Activated T-helper 17 cell treated with anti-CD3 and anti-CD28 coated beads, Interleukin-2, amount 50 U/mL, for 72 hours (primary cell): ENCODE results near the gene ANGPTL4. TPM values are rescaled to one million over a fixed set of nuclear protein-coding genes. Genes with fewer than 3 reads are reported as not detected.
A peak's percentile ranks its signal among the peaks of the same experiment; 100 is the strongest.
"Not testable (repeated sequence)": the region's sequence is repeated elsewhere in the genome, so short reads cannot be mapped to it uniquely, and the experiment has no call there.

Experiments used
- ATAC-seq: fragments of 150-1000 bp; cut with Tn5 transposase; replicated peaks from 2 replicates; pipeline ENCODE4 v1.10.0; 2021; ENCODE audit warnings: mild to moderate bottlenecking, moderate library complexity
- H3K27ac Mint-ChIP-seq: one replicate; pipeline ENCODE4 v1.8.0; 2022; ENCODE audit warnings: mixed read lengths
- H3K27me3 Mint-ChIP-seq: one replicate; pipeline ENCODE4 v1.8.0; 2022; ENCODE audit warnings: mixed read lengths
- H3K36me3 Mint-ChIP-seq: one replicate; pipeline ENCODE4 v1.8.0; 2022; ENCODE audit warnings: low read depth, mild to moderate bottlenecking, mixed read lengths
- H3K4me1 Mint-ChIP-seq: one replicate; pipeline ENCODE4 v1.8.0; 2022; ENCODE audit warnings: mixed read lengths
- H3K4me3 Mint-ChIP-seq: one replicate; pipeline ENCODE4 v1.8.0; 2022; ENCODE audit warnings: mild to moderate bottlenecking, mixed read lengths
- H3K9me3 Mint-ChIP-seq: one replicate; pipeline ENCODE4 v1.8.0; 2022; ENCODE audit warnings: mixed read lengths
- total RNA-seq, 2 donors: library from RNA; stranded (reverse); gene quantifications; one replicate each; pipeline ENCODE4 v1.2.3, GENCODE V29; 2022

The ANGPTL4 gene
- total RNA-seq, 2 donors from 2014 or later, result 4.8 to 120 TPM

DNA sequence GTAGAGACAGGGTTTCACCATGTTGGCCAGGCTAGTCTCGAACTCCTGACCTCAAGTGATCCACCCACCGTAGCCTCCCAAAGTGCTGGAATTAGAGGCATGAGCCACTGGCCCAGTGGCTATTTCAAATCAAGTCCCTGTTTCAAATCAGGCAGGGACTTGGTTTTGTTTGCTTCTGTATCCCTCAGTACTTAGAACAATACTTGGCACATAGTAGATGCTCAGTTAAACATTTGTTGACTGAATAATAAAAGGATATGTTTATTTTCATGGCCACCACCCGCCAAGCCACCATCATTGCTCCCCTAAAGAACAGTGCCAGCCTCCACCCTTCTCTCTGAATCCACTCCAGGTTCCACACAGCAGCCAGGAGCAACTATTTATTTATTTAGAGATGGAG, 38.5 kb upstream of the ANGPTL4 start:
- H3K27ac Mint-ChIP-seq, result no peak overlapping the region

DNA sequence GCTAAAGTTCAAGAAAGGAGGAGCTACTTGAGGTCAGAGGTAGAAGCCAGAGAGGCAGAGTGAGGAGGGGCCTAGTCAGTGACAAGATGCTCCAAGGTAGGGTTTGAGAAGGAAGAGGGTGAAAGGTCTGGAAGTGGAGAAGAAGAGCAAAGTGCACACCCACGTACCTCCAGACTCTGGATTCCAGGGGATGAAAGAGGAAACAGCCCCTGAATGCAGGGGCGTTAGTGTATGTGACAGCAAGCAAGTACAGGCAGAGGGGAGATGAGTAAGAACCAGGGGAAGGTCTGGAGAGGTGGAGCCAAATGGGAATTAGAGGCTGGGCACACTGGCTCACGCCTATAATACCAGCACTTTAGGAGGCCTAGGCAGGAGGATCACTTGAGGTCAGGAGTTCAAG, 34.0 kb upstream of the ANGPTL4 start:
- Mint-ChIP-seq H3K4me3 (no peak overlapping the region), H3K4me1 (peaks cover 6% of the 10 kb centered on the region), H3K27ac (peak overlapping the region; percentile 32)

More for the DNA sequence above, 38.5 kb upstream of the ANGPTL4 start:
- no peak overlapping the region for H3K4me3 Mint-ChIP-seq
- ATAC-seq, result no peak
- H3K4me1 Mint-ChIP-seq, result peaks cover 6% of the 10 kb centered on the region
- no peaks in the 10 kb centered on the region for H3K27me3 Mint-ChIP-seq
- peaks cover 38% of the 10 kb centered on the region for H3K36me3 Mint-ChIP-seq
- H3K9me3 Mint-ChIP-seq, result no peaks in the 10 kb centered on the region

DNA sequence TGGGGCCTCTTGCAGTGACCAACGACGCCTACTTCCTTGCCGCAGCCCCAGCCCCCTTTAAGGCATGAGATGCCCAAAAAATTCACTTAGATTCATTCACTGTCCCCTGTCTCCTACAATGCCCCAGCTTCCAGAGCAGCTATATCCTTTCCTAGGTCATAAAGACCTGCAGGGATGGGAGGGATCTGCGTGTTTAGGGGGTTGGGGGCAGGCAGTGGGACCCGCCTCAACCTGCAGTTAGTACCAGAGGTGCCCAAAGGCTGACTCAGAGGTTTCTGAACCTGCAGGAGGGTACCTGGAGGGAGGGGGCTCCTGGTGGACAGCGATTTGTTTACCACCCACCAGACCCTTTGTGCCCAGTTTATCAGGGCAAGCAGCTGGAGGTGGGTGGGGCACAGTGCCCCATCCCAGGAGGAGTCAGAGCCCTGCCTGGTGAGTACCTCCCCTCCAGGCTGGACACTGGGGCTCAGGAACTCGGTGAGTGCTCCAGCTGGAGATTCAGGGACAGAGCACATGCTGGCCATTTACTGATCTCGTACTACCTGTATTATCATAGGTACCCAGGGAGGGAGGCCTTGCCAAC, 32.6 kb upstream of the ANGPTL4 start:
- Mint-ChIP-seq H3K36me3 (no peaks in the 10 kb centered on the region), H3K27ac (no peak overlapping the region), H3K27me3 (peaks cover 4% of the 10 kb centered on the region), H3K9me3 (no peaks in the 10 kb centered on the region), H3K4me1 (peaks cover 6% of the 10 kb centered on the region), H3K4me3 (no peak overlapping the region)
- no peak for ATAC-seq

More for the DNA sequence above, 34.0 kb upstream of the ANGPTL4 start:
- Mint-ChIP-seq H3K9me3 (no peaks in the 10 kb centered on the region), H3K27me3 (no peaks in the 10 kb centered on the region), H3K36me3 (no peaks in the 10 kb centered on the region)
- ATAC-seq, result no peak

DNA sequence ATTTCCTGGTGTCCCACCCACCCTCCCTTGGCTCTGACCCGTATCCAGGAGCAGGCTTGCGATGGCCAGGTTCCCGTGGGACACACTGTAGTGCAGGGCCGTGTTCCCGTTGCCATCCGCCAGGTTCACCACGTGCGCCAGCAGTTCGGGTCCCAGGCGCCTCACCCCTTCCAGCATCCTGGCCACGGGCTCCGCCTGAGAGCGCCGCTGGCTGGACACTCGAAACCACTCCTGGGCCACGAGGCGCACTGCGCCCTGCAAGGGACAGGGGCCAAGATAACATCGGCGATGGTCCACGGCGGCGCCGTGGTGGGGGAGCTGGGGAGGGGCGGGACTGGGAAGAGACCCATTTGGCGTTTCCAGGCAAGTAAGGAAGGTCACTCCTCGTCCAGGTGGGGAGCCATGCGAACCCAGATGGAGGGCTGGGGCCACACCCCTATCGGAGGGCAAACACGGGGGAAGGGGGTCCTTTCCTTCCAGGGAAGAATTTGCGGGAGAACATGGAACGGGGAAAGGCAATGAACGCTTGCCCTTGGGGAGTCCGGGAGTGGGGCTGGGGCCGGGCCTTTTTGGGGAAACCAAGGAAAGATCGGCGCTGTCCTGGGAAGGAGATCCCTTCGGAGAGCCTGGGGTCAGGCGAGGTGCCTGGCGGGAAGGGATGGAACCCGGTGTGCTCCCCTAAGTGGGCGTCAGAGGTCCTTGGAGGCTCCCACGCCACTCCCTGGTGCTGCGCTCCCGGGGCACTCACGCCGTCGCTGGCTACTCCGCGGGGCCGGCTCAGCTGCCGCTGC, 30.8 kb upstream of the ANGPTL4 start:
- H3K4me1 Mint-ChIP-seq, result peaks cover 6% of the 10 kb centered on the region
- no peaks in the 10 kb centered on the region for H3K9me3 Mint-ChIP-seq
- no peak overlapping the region for H3K27ac Mint-ChIP-seq
- ATAC-seq, result no peak
- peaks cover 10% of the 10 kb centered on the region for H3K27me3 Mint-ChIP-seq
- no peak overlapping the region for H3K4me3 Mint-ChIP-seq
- H3K36me3 Mint-ChIP-seq, result no peaks in the 10 kb centered on the region

DNA sequence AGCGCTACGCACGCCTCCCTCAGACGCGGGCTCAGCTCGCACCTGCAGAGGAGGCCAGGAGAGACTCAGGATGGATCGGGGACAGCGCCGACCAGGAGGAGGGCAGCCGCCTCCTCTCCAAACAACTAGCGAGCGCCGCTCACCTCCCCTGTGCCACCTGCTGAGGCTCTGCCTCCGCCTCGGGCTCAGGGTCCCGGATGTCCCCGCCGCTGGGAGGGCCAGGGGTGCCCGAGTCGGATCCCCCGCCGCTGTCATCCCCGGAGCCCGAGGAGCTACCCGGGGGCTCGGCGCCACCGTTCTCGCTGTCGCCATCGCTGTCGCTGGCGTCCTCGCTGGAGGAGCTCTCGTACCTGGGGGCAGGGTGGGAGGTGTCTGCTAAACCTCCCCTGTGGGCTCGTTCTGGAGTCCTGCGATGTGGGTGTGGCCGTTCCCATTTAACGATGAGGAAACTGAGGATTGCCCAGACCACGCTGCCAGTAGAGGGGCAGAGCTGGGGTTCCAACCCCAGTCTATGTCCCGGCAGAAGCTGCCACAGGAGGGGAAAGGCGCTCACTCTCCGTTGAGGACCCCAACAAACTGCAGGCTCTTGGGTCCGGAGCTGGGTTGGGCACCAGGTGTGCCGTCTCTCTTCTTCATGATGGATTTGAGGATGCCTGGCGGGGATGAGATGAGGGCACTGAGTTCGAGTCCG, 30.0 kb upstream of the ANGPTL4 start:
- no peak overlapping the region for H3K4me3 Mint-ChIP-seq
- no peaks in the 10 kb centered on the region for H3K9me3 Mint-ChIP-seq
- peaks cover 6% of the 10 kb centered on the region for H3K4me1 Mint-ChIP-seq
- peaks cover 12% of the 10 kb centered on the region for H3K27me3 Mint-ChIP-seq
- H3K36me3 Mint-ChIP-seq, result no peaks in the 10 kb centered on the region
- no peak overlapping the region for H3K27ac Mint-ChIP-seq
- ATAC-seq, result no peak

DNA sequence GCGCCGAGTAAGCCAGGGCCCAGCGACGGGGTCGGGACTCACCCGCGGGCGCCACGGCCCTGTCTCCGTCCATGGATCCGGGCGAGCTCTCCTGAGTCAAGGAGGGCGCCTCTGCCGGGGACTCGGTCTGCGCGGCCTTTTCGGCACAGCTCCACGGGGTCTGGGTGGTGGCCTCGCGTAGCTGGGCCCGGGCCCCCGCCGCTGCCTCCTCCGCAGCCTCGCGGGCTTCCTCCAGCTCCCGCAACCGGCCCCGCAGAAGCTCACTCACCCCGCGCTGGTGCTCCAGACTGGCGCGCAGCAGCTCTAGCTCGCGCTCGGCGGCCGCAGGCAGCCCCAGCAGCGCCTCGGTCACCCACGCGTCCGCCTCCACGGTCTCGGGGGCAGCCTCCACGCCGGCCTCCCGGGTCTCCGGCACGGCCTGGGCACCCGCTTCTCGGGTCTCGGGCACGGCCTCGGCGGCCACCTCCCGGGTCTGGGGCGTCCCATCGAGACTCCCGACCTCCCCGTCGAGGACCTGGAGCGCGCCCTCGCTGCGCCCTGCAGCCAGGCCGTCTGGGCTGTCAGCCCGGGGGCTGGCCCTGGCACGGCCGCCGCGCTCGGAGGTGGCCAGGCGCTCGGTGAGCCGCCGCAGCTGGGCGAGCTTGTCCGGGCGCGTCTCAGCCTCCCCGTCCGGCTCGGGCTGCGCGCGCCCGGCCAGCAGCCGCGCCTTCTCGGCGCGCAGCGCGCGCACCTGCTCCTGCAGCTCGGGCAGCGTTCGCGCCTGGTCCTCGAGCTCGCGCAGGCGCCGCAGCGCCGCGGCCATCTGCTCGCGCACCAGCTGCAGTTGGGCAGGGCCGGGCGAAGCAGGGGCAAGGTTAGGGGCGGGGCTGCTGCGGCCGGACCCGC, 29.3 kb upstream of the ANGPTL4 start:
- Mint-ChIP-seq H3K27ac (no peak overlapping the region), H3K36me3 (no peaks in the 10 kb centered on the region), H3K9me3 (no peaks in the 10 kb centered on the region), H3K4me3 (no peak overlapping the region), H3K4me1 (peaks cover 4% of the 10 kb centered on the region), H3K27me3 (peaks cover 12% of the 10 kb centered on the region)
- ATAC-seq, result peak; percentile 67

DNA sequence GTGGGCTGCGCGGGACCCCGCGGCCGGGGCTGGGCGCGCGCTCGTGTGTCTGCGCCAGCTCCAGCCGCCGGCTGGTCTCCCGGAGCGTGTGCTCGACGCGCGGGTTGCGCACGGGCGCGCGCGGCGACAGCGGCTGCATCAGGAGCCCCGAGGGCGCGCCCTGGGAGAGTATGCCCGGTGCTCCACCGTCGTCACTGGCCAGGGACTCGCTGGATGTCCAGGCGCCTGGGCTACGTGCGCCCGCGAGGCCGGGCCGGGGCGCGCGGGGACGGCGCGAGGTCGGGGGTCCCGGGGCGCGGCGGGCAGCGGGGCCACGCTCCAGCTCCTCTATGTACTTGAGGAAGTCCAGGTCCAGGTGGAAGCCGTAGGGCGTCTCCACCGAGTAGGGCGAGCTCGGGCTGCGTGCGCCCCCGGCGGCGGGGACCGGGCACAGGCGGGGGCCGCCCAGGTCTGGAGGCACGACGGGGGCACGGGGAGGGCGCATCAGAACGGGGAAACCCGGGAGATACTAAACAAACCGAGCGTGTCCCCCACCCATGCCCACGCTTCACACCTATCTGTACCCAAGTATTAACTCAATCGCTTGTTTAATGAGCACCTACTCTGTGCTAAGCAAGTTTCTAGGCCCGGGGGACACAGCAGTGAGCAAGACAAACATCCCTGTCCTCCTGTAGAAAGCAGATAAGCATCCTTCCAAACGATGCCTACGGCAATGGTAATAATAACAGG, 28.4 kb upstream of the ANGPTL4 start:
- H3K4me3 Mint-ChIP-seq, result peak overlapping the region; percentile 27
- ATAC-seq, result peak; percentile 63
- H3K27me3 Mint-ChIP-seq, result peaks cover 12% of the 10 kb centered on the region
- H3K27ac Mint-ChIP-seq, result no peak overlapping the region
- no peaks in the 10 kb centered on the region for H3K36me3 Mint-ChIP-seq
- no peaks in the 10 kb centered on the region for H3K4me1 Mint-ChIP-seq
- no peaks in the 10 kb centered on the region for H3K9me3 Mint-ChIP-seq

DNA sequence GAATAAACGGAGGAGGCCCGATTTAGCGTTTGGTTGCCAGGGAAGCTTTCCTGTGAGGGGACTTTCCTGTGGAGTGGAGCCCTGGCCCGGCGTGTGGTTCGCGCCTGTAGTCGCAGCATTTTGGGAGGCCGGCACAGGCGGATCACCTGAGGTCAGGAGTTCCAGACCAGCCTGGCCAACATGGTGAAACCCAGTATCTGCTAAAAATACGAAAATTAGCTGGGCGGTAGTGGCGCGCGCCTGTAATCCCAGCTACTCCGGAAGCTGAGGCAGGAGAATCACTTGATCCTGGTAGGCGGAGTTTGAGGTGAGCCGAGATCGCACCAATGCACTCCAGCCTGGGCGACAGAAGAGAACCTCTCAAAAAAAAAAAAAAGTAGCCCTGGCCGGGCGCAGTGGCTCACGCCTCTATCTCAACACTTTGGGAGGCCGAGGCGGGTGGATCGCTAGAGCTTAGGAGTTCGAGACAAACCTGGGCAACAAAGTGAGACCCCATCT, 27.8 kb upstream of the ANGPTL4 start:
- Mint-ChIP-seq H3K27ac (no peak overlapping the region), H3K36me3 (no peaks in the 10 kb centered on the region), H3K9me3 (no peaks in the 10 kb centered on the region), H3K4me3 (peak overlapping the region; percentile 27), H3K27me3 (peaks cover 12% of the 10 kb centered on the region), H3K4me1 (no peaks in the 10 kb centered on the region)
- ATAC-seq, result no peak

DNA sequence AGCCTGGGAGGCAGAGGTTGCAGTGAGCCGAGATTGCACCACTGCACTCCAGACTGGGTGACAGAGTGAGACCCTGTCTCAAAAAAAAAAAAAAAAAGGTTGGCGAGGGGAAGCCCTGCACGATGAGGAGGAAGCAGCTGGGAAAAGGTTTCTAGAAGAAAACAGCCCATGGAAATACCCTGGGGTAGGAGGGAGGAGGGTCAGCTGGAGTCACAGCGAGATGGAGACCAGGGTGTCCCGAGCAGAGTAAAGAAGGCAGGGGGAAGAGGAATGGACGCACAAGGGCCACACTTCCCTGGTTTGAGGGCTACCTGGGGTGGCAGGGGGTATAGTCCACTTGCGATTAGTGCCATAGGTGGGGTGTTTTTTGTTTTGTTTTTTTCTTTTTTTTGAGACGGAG, 27.3 kb upstream of the ANGPTL4 start:
- H3K4me3 Mint-ChIP-seq, result no peak overlapping the region
- no peak for ATAC-seq

DNA sequence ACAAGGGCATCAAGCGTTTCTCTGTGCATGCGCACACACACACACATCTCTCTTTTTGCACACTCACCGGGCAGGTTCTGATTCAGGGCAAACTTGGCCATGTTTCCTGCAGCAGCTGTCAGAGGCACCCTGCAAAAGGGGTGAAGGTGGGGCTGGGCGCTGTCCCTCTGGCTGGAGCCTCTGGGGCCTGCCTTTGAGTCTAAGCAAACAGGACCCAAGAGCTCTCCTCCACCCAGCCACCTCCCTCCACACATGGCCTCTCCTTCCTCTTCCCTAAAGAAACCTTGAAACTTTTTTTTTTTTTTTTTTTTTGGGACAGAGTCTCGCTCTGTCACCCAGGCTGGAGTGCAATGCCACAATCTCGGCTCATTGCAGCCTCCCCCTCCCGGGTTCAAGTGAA, 26.2 kb upstream of the ANGPTL4 start:
- Mint-ChIP-seq H3K4me3 (no peak overlapping the region), H3K4me1 (no peaks in the 10 kb centered on the region), H3K27ac (no peak overlapping the region), H3K36me3 (no peaks in the 10 kb centered on the region), H3K27me3 (peaks cover 12% of the 10 kb centered on the region), H3K9me3 (no peaks in the 10 kb centered on the region)
- ATAC-seq, result no peak

More for the DNA sequence above, 27.3 kb upstream of the ANGPTL4 start:
- H3K9me3 Mint-ChIP-seq, result no peaks in the 10 kb centered on the region
- no peak overlapping the region for H3K27ac Mint-ChIP-seq
- peaks cover 12% of the 10 kb centered on the region for H3K27me3 Mint-ChIP-seq
- H3K36me3 Mint-ChIP-seq, result no peaks in the 10 kb centered on the region
- H3K4me1 Mint-ChIP-seq, result no peaks in the 10 kb centered on the region

DNA sequence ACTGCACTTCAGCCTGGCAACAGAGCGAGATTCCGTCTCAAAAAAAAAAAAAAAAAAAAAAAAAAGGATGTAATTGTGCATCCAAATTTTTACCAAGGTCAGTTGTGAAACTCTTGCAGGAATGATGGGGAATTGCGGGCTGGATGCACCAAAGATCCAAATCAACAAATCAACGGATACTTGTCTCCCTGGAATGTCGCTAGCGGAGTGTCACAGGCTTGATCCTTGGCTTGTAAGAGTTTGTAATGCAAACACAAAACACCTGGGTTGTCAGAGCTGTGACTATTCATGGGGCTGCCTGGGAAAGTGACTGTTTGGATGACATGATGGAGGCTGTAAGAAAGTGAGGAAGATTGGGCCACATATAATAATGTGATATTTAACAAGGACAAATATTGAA, 25.1 kb upstream of the ANGPTL4 start:
- no peak overlapping the region for H3K4me3 Mint-ChIP-seq
- ATAC-seq, result no peak
- H3K27ac Mint-ChIP-seq, result no peak overlapping the region
- peaks cover 12% of the 10 kb centered on the region for H3K27me3 Mint-ChIP-seq
- peaks cover 4% of the 10 kb centered on the region for H3K4me1 Mint-ChIP-seq
- no peaks in the 10 kb centered on the region for H3K9me3 Mint-ChIP-seq
- H3K36me3 Mint-ChIP-seq, result no peaks in the 10 kb centered on the region

DNA sequence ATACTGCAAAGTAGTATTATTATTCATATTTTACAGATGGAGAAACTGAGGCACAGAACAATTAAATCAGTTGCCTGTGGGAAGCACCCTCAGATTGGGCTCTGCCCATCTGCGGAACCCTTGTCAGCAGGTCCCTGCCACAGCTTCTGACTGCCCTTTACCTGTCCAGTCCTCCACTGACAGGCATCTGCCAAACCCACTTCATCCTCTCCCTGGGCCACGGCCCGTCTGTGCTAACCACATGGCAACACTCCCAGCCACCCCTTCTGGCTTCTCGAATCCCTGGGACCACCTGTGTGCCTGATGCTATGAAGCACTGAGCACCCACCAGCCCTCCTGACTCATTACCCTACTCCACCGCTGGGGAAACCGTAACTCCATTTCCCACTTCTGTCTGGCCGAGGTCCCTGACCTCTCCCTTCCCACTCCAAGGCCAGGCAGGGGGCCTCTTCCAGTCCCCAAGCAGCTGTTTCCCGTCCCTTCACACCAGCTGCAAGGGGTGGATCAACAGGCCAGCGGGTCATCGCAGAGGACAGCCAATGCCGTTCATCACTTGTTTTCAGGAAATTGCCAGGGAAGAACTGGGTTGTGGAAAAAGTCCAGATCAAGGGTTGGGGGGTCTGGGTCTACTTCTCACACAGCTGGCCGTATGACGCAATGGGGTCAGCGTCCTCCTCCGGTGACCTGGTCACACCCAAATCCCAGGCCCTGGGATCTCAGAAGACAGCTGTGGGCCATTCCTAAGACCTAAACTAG, 23.4 kb upstream of the ANGPTL4 start:
- Mint-ChIP-seq H3K27me3 (peaks cover 12% of the 10 kb centered on the region), H3K4me3 (no peak overlapping the region), H3K9me3 (no peaks in the 10 kb centered on the region), H3K36me3 (no peaks in the 10 kb centered on the region), H3K27ac (no peak overlapping the region), H3K4me1 (peaks cover 4% of the 10 kb centered on the region)
- ATAC-seq, result no peak

DNA sequence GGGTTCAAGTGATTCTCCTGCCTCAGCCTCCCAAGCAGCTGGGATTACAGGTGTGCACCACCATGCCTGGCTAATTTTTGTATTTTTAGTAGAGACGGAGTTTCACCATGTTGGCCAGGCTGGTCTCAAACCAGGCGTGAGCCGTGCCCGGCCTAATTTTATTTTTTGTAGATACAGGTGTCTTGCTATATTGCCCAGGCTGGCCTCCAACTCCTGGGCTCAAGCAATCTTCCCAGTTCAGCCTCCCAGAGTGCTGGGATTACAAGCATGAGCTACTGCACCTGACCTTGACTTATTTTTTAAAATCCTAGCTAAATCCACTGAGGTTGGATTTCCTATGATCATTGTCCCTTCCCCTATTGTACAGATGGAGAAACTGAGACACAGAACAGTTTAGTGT, 22.5 kb upstream of the ANGPTL4 start:
- peak overlapping the region; percentile 80 for H3K4me3 Mint-ChIP-seq
- H3K27me3 Mint-ChIP-seq, H3K36me3 Mint-ChIP-seq, H3K9me3 Mint-ChIP-seq, H3K4me1 Mint-ChIP-seq, ATAC-seq, H3K27ac Mint-ChIP-seq: not testable (repeated sequence)
